ENCODE measurements around the gene SEC22A.
A peak's percentile ranks its signal among the peaks of the same experiment; 100 is the strongest.

SEC22A gene

GRCh38 chr3:123267821-123268220 is 66.1 kb downstream of the SEC22A start:
- TF ChIP-seq ZFX (IDR thresholded peaks at IDR 0.05; ENCODE audit: borderline replicate concordance) (no peak), CTCF (IDR thresholded peaks at IDR 0.05) (no peak)
- no peak overlapping the region for H3K27ac ChIP-seq

DNA sequence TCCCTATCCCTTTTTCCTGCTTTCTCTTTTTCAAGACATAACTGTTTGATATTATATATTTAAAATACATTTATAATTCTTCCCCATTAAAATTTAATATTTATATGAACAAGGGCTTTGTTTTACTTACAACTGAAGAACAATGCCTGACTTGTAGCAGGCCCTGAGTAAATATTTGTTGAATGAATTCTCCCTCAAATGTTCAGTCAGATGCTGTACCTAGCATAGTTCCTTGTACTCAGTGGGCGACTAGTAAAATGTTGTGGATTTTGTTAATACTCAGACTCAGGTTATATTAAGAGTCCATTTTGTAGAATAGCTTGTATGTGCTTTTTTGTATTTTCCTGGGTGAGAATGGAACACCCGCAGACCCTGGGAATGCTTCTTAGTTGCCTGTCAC is 69.1 kb downstream of the SEC22A start:
- peak overlapping the region; percentile 30 for H3K27ac ChIP-seq
- TF ChIP-seq ZFX (IDR thresholded peaks at IDR 0.05; ENCODE audit: borderline replicate concordance) (no peak), CTCF (IDR thresholded peaks at IDR 0.05) (no peak)

DNA sequence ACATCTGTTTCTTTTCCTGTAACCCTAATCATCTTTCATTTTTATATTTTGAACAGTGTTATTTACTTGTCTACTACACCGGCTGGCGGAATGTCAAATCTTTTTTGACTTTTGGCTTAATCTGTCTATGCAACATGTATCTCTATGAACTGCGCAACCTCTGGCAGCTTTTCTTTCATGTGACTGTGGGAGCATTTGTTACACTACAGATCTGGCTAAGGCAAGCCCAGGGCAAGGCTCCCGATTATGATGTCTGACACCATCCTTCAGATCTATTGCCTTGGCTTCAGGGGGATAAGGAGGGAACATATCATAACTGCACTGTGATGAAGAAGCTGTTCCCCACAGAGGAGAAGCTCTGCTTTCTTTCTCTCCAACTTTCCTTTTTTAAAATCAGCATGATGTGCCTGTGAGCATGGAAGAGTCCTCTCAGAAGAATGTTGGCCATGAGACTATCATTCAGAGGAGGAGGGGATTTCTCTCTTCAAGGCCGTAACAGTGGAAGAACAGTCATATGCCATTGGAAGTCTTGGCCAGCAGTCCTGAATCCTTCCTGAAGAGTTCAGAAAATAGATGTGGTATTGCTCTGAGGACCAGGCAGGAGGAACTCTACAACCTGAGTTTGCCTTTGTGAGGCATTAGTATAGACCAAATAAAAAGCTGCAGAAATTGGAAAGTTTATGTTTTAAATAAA is 69.9 kb downstream of the SEC22A start:
- TF ChIP-seq ZFX (IDR thresholded peaks at IDR 0.05; ENCODE audit: borderline replicate concordance) (no peak), CTCF (IDR thresholded peaks at IDR 0.05) (no peak)
- no peak overlapping the region for H3K27ac ChIP-seq

- TF ChIP-seq ZFX (IDR thresholded peaks at IDR 0.05; ENCODE audit: borderline replicate concordance) (no peak), CTCF (IDR thresholded peaks at IDR 0.05) (no peak)
- H3K27ac ChIP-seq = no peak overlapping the region
Observed at GRCh38 chr3:123272547-123272946, 70.8 kb downstream of the SEC22A start.

GRCh38 chr3:123275691-123276090 is 73.9 kb downstream of the SEC22A start:
- no peak overlapping the region for H3K27ac ChIP-seq
- TF ChIP-seq ZFX (IDR thresholded peaks at IDR 0.05; ENCODE audit: borderline replicate concordance) = no peak
- no peak for TF ChIP-seq CTCF (IDR thresholded peaks at IDR 0.05)

- no peak overlapping the region for H3K27ac ChIP-seq
- TF ChIP-seq ZFX (IDR thresholded peaks at IDR 0.05; ENCODE audit: borderline replicate concordance) (no peak), CTCF (IDR thresholded peaks at IDR 0.05) (no peak)
Observed at GRCh38 chr3:123276346-123277006, 74.7 kb downstream of the SEC22A start.

- TF ChIP-seq ZFX (IDR thresholded peaks at IDR 0.05; ENCODE audit: borderline replicate concordance) = no peak
- TF ChIP-seq CTCF (IDR thresholded peaks at IDR 0.05) = no peak
Observed at GRCh38 chr3:123277106-123277505, 75.4 kb downstream of the SEC22A start.

More at GRCh38 chr3:123277106-123277505, 75.4 kb downstream of the SEC22A start:
- no peak overlapping the region for H3K27ac ChIP-seq

Measured in 22Rv1 (cell line).